Liver (tissue), 9 donors: ENCODE measurements around the gene RNF145. TPM values are rescaled to one million over a fixed set of nuclear protein-coding genes. Genes with fewer than 3 reads are reported as not detected.

Source experiments
- DNase-seq: peaks from one replicate; pipeline ENCODE4 v3.0.0-alpha.2; 2017; ENCODE audit warnings: low spot score
- H3K27ac ChIP-seq, 2 donors: one replicate each; pipeline ENCODE4 v1.7.0; 2013; ENCODE audit warnings: inconsistent platforms in 2 of 2, low read length in 2 of 2, control low read depth in 1 of 2, low read depth in 1 of 2, mild to moderate bottlenecking in 1 of 2
- H3K27me3 ChIP-seq, 4 donors: one replicate each; pipeline versions ENCODE4 v1.6.1 to v1.7.0; 2013; ENCODE audit warnings: low read length in 3 of 4, inconsistent platforms in 1 of 4, mild to moderate bottlenecking in 1 of 4, moderate library complexity in 1 of 4; ENCODE audit not compliant: control insufficient read depth in 4 of 4, insufficient read depth in 4 of 4
- H3K36me3 ChIP-seq, 4 donors: one replicate each; pipeline versions ENCODE4 v1.6.1 to v1.7.0; 2013; ENCODE audit warnings: low read length in 3 of 4, mild to moderate bottlenecking in 3 of 4, low read depth in 1 of 4, moderate library complexity in 1 of 4; ENCODE audit not compliant: control insufficient read depth in 4 of 4, insufficient read depth in 3 of 4
- H3K4me1 ChIP-seq, 4 donors: one replicate each; pipeline versions ENCODE4 v1.6.1 to v1.7.0; 2013; ENCODE audit warnings: low read length in 3 of 4, mild to moderate bottlenecking in 3 of 4, moderate library complexity in 1 of 4; ENCODE audit not compliant: control insufficient read depth in 4 of 4, insufficient read depth in 4 of 4
- H3K4me3 ChIP-seq, 3 donors: one replicate each; pipeline versions ENCODE4 v1.6.1 to v1.7.0; 2013; ENCODE audit warnings: low read length in 3 of 3, control low read depth in 1 of 3, low read depth in 1 of 3, mild to moderate bottlenecking in 1 of 3
- H3K9ac ChIP-seq, 2 donors: one replicate each; pipeline ENCODE4 v1.7.0; 2013; ENCODE audit warnings: low read length in 2 of 2, mild to moderate bottlenecking in 2 of 2, moderate library complexity in 2 of 2, control low read depth in 1 of 2, low read depth in 1 of 2
- H3K9me3 ChIP-seq, 4 donors: one replicate each; pipeline versions ENCODE4 v1.6.1 to v1.7.0; 2013; ENCODE audit warnings: low read length in 3 of 4; ENCODE audit not compliant: control insufficient read depth in 4 of 4
- ATF3 ChIP-seq: IDR thresholded peaks from 2 replicates; pipeline ENCODE4 v1.6.1; 2016; ENCODE audit warnings: antibody characterized with exemption
- CTCF ChIP-seq: fragments of 150-350 bp; IDR thresholded peaks from 2 replicates; pipeline ENCODE4 v1.5.1; 2017; ENCODE audit warnings: improper control_type of control experiment, low read depth, low read length; ENCODE audit not compliant: missing input control
- EGR1 ChIP-seq, 2 donors: IDR thresholded peaks; 2 replicates each; pipeline ENCODE4 v1.6.1; 2016 to 2018; ENCODE audit warnings: antibody characterized with exemption in 2 of 2, low read depth in 2 of 2
- FOXA1 ChIP-seq: IDR thresholded peaks from 2 replicates; pipeline ENCODE4 v1.6.1; 2016; ENCODE audit warnings: antibody characterized with exemption
- FOXA2 ChIP-seq: IDR thresholded peaks from 2 replicates; pipeline ENCODE4 v1.6.1; 2016; ENCODE audit warnings: antibody characterized with exemption
- GABPA ChIP-seq, 2 donors: IDR thresholded peaks in 1 of 2; conservative IDR thresholded peaks in 1 of 2; 2 replicates each; pipeline ENCODE4 v1.6.1; 2016; ENCODE audit warnings: antibody characterized with exemption in 2 of 2, mild to moderate bottlenecking in 1 of 2, moderate library complexity in 1 of 2
- HNF4A ChIP-seq, 2 donors: conservative IDR thresholded peaks; 2 replicates each; pipeline ENCODE4 v1.6.1; 2016; ENCODE audit warnings: antibody characterized with exemption in 2 of 2, mild to moderate bottlenecking in 2 of 2
- HNF4G ChIP-seq: IDR thresholded peaks from 2 replicates; pipeline ENCODE4 v1.6.1; 2016; ENCODE audit warnings: antibody characterized with exemption
- JUND ChIP-seq, 2 donors: IDR thresholded peaks; 2 replicates each; pipeline ENCODE4 v1.6.1; 2016; ENCODE audit warnings: antibody characterized with exemption in 2 of 2
- MAX ChIP-seq: IDR thresholded peaks from 2 replicates; pipeline ENCODE4 v1.6.1; 2016; ENCODE audit warnings: antibody characterized with exemption
- NR2F2 ChIP-seq: IDR thresholded peaks from 2 replicates; pipeline ENCODE4 v1.6.1; 2016; ENCODE audit warnings: antibody characterized with exemption
- RAD21 ChIP-seq, 2 donors: IDR thresholded peaks; 2 replicates each; pipeline ENCODE4 v1.6.1; 2016; ENCODE audit warnings: antibody characterized with exemption in 2 of 2, mild to moderate bottlenecking in 2 of 2
- RXRA ChIP-seq, 2 donors: IDR thresholded peaks; 2 replicates each; pipeline ENCODE4 v1.6.1; 2017 to 2018; ENCODE audit warnings: antibody characterized with exemption in 2 of 2, mild to moderate bottlenecking in 1 of 2
- SP1 ChIP-seq: IDR thresholded peaks from 2 replicates; pipeline ENCODE4 v1.6.1; 2018; ENCODE audit warnings: antibody characterized with exemption, mild to moderate bottlenecking
- TAF1 ChIP-seq: conservative IDR thresholded peaks from 2 replicates; pipeline ENCODE4 v1.6.1; 2016; ENCODE audit warnings: antibody characterized with exemption, mild to moderate bottlenecking
- YY1 ChIP-seq: IDR thresholded peaks from 2 replicates; pipeline ENCODE4 v1.6.1; 2016; ENCODE audit warnings: antibody characterized with exemption, mild to moderate bottlenecking
- ZBTB33 ChIP-seq: IDR thresholded peaks from 2 replicates; pipeline ENCODE4 v1.6.1; 2016; ENCODE audit warnings: antibody characterized with exemption
- WGBS: extraction: QIAGEN DNeasy Blood & Tissue Kit; methylation state at CpG from one replicate; pipeline ENCODE4 v1.1.7; 2013; 5-methylcytosine and 5-hydroxymethylcytosine counted together
- polyA plus RNA-seq, 2 donors: library from polyadenylated mRNA; stranded (reverse) in 1 of 2; unstranded in 1 of 2; fragments of 200-250 nt in 1 of 2; fragments of >200 nt in 1 of 2; fragmentation: Nextera tagmentation in 1 of 2; extraction: Ambion mirVana in 1 of 2; gene quantifications; one replicate each; pipeline versions ENCODE4 v1.2.1 to v1.2.3, GENCODE V29; 2013 to 2015
- total RNA-seq, 2 donors: library from RNA; depleted of rRNA; stranded (reverse); fragments of >200 nt; gene quantifications; one replicate each; pipeline ENCODE4 v1.2.3, GENCODE V29; 2014
- donor health status: healthy.
- donor health status: healthy.
- donor health status: healthy.
- donor health status: healthy.
- donor health status: healthy.

The RNF145 gene
- total and polyA plus RNA-seq, 4 donors: 2.9 to 34.6 (median 11.7) TPM

GRCh38 chr5:159183247-159183646 is 26.1 kb downstream of the RNF145 start:
- DNase-seq: no peak
- Histone ChIP-seq H3K4me3 (no peak overlapping the region), H3K36me3 (peaks cover 0 to 3% (median 0%) of the 10 kb centered on the region in 4 donors), H3K27ac (peak overlapping the region; percentile 17 to 26), H3K9me3 (no peaks in the 10 kb centered on the region), H3K9ac (no peak overlapping the region), H3K27me3 (no peaks in the 10 kb centered on the region), H3K4me1 (peaks cover 0 to 4% (median 0%) of the 10 kb centered on the region in 4 donors)
- WGBS: 11% methylated on average over 1 of the region's 1 CpG
- TF ChIP-seq RAD21 (IDR thresholded peaks at IDR 0.05) (no peak), YY1 (no peak), MAX (no peak)

- H3K4me3 ChIP-seq: no peak overlapping the region
- peaks cover 0 to 4% (median 0%) of the 10 kb centered on the region in 4 donors for H3K4me1 ChIP-seq
- H3K9ac ChIP-seq: peak overlapping the region in 1 of 2 donors; percentile 29
- H3K9me3 ChIP-seq: no peaks in the 10 kb centered on the region
- DNase-seq: no peak
- no peak overlapping the region for H3K27ac ChIP-seq
- WGBS: 89% methylated on average over 1 of the region's 1 CpG
- H3K36me3 ChIP-seq: peaks cover 0 to 3% (median 0%) of the 10 kb centered on the region in 4 donors
- H3K27me3 ChIP-seq: no peaks in the 10 kb centered on the region
- TF ChIP-seq ATF3 (no peak), GABPA (IDR thresholded peaks at IDR 0.05 in 1 of 2, conservative IDR thresholded peaks at IDR 0.05 in 1 of 2) (no peak), ZBTB33 (no peak), YY1 (no peak), NR2F2 (no peak), TAF1 (no peak), EGR1 (IDR thresholded peaks at IDR 0.05; ENCODE audit: low read depth in 2 of 2) (no peak), SP1 (no peak), FOXA1 (no peak)
Measured at GRCh38 chr5:159182691-159183090, 26.7 kb downstream of the RNF145 start.

- Histone ChIP-seq H3K36me3 (peaks cover 0 to 3% (median 0%) of the 10 kb centered on the region in 4 donors), H3K4me1 (peaks cover 0 to 4% (median 0%) of the 10 kb centered on the region in 4 donors), H3K9ac (no peak overlapping the region), H3K27ac (no peak overlapping the region), H3K27me3 (no peaks in the 10 kb centered on the region), H3K9me3 (no peaks in the 10 kb centered on the region), H3K4me3 (no peak overlapping the region)
- WGBS: 95% methylated on average over 4 of the region's 4 CpGs
- no peak for DNase-seq
- TF ChIP-seq HNF4A (conservative IDR thresholded peaks at IDR 0.05) (no peak), EGR1 (IDR thresholded peaks at IDR 0.05; ENCODE audit: low read depth in 2 of 2) (no peak), YY1 (no peak), FOXA1 (no peak), JUND (IDR thresholded peaks at IDR 0.05) (no peak), ATF3 (no peak), NR2F2 (no peak), TAF1 (no peak), CTCF (no peak), MAX (no peak), HNF4G (no peak), GABPA (IDR thresholded peaks at IDR 0.05 in 1 of 2, conservative IDR thresholded peaks at IDR 0.05 in 1 of 2) (no peak), RAD21 (IDR thresholded peaks at IDR 0.05) (no peak), RXRA (IDR thresholded peaks at IDR 0.05) (no peak), ZBTB33 (no peak), SP1 (no peak), FOXA2 (no peak)
Measured at GRCh38 chr5:159181651-159182050, 27.7 kb downstream of the RNF145 start.
